Astrocyte (in vitro differentiated cells and primary cell): Measurements from ENCODE around the gene PCDHA10. TPM values are rescaled to one million over a fixed set of nuclear protein-coding genes. Genes with fewer than 3 reads are reported as not detected.
"Not testable (repeated sequence)": the region's sequence is repeated elsewhere in the genome, so short reads cannot be mapped to it uniquely, and the experiment has no call there.

Experiments
- DNase-seq: peaks from one replicate; pipeline ENCODE4 v3.0.0-alpha.2; 2010; ENCODE audit warnings: low read depth
- FAIRE-seq: peaks from 2 replicates; lab custom pipeline; 2011; peaks lifted over from hg19 to GRCh38; lab: Jason Lieb, UNC
- H2AFZ ChIP-seq: 2 replicates; pipeline ENCODE4 v1.6.0; 2012; ENCODE audit warnings: low read depth, low read length, inconsistent platforms
- H3K27ac ChIP-seq: 2 replicates; pipeline ENCODE4 v1.5.1; 2011; ENCODE audit warnings: low read depth, low read length, inconsistent platforms
- H3K27me3 ChIP-seq: 2 replicates; pipeline ENCODE4 v1.6.0; 2011; ENCODE audit warnings: low read length, inconsistent platforms; ENCODE audit not compliant: insufficient read depth
- H3K36me3 ChIP-seq: 2 replicates; pipeline ENCODE4 v1.5.1; 2011; ENCODE audit warnings: low read length, inconsistent platforms; ENCODE audit not compliant: insufficient read depth
- H3K4me1 ChIP-seq: 2 replicates; pipeline ENCODE4 v1.5.1; 2011; ENCODE audit warnings: low read length, inconsistent platforms; ENCODE audit not compliant: insufficient read depth
- H3K4me2 ChIP-seq: 2 replicates; pipeline ENCODE4 v1.6.0; 2012; ENCODE audit warnings: low read length, inconsistent platforms
- H3K4me3 ChIP-seq: 2 replicates; pipeline ENCODE4 v1.5.1; 2011; ENCODE audit warnings: low read depth, mild to moderate bottlenecking, low read length, inconsistent platforms; ENCODE audit not compliant: insufficient read depth
- H3K79me2 ChIP-seq: 2 replicates; pipeline ENCODE4 v1.6.0; 2012; ENCODE audit warnings: mild to moderate bottlenecking, low read length, inconsistent platforms; ENCODE audit not compliant: insufficient read depth
- H3K9ac ChIP-seq: 2 replicates; pipeline ENCODE4 v1.6.0; 2012; ENCODE audit warnings: mild to moderate bottlenecking, low read length, inconsistent platforms
- H3K9me3 ChIP-seq: 2 replicates; pipeline ENCODE4 v1.5.1; 2012; ENCODE audit warnings: low read depth, mild to moderate bottlenecking, low read length, inconsistent platforms; ENCODE audit not compliant: insufficient read depth
- H4K20me1 ChIP-seq: 2 replicates; pipeline ENCODE4 v1.6.0; 2012; ENCODE audit warnings: low read length, inconsistent platforms; ENCODE audit not compliant: insufficient read depth
- H3K27ac Mint-ChIP-seq: one replicate; pipeline ENCODE4 v1.8.0; 2021; ENCODE audit warnings: mild to moderate bottlenecking, mixed read lengths; ENCODE audit not compliant: unreplicated experiment
- H3K27me3 Mint-ChIP-seq: one replicate; pipeline ENCODE4 v1.8.0; 2021; ENCODE audit warnings: low read depth, mixed read lengths; ENCODE audit not compliant: unreplicated experiment
- H3K36me3 Mint-ChIP-seq: one replicate; pipeline ENCODE4 v1.8.0; 2021; ENCODE audit warnings: low read depth, mixed read lengths; ENCODE audit not compliant: unreplicated experiment
- H3K4me1 Mint-ChIP-seq: one replicate; pipeline ENCODE4 v1.8.0; 2021; ENCODE audit warnings: low read depth, mixed read lengths; ENCODE audit not compliant: unreplicated experiment
- H3K4me3 Mint-ChIP-seq: one replicate; pipeline ENCODE4 v1.8.0; 2021; ENCODE audit warnings: mild to moderate bottlenecking, moderate library complexity, mixed read lengths; ENCODE audit not compliant: unreplicated experiment
- H3K9me3 Mint-ChIP-seq: one replicate; pipeline ENCODE4 v1.8.0; 2021; ENCODE audit warnings: mild to moderate bottlenecking, mixed read lengths; ENCODE audit not compliant: unreplicated experiment
- EZH2 ChIP-seq: IDR thresholded peaks from 2 replicates; pipeline ENCODE4 v1.6.1; 2012; ENCODE audit warnings: mild to moderate bottlenecking, low read length, inconsistent platforms; ENCODE audit not compliant: insufficient read depth
- total RNA-seq: library from RNA; stranded (reverse); gene quantifications from 2 replicates; pipeline ENCODE4 v1.2.1, GENCODE V29; 2021
- TF ChIP-seq, protein P1 (sequence below): IDR thresholded peaks from 2 replicates; pipeline ENCODE4 v1.5.1; 2011; ENCODE audit warnings: low read depth, mild to moderate bottlenecking, inconsistent platforms, low read length, moderate library complexity; ENCODE audit not compliant: insufficient read depth

PCDHA10 gene
- total RNA-seq, 1 donor from 2014 or later, result 16.0 TPM

DNA sequence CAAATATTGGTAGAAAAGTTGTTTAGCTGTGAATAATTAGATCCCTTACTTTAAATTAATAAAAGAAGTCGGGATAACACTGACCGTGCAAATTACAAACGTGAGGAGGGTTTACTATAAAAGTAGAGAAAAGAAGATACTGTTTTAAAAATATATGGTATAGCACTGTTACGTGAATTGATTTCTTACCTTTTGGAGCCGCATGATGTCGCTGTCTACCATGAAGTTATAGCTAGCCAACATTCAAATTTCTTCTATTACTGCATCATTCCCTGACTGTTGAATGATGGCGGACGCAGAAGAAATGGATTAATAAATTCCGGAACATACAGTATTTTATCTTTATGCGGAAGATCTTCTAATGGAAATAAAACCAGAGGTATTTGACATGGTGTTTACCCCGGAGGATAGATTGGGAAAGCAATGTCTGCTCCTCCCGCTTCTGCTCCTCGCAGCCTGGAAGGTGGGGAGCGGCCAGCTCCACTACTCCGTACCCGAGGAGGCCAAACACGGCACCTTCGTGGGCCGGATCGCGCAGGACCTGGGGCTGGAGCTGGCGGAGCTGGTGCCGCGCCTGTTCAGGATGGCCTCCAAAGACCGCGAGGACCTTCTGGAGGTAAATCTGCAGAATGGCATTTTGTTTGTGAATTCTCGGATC, 27.9 kb upstream of the PCDHA10 start, which contains the start of gene PCDHA6:
Gene PCDHA6, plus strand, starts transcription at position 257 of the 658 bp plus-strand sequence. Its CDS starts 132 bp downstream, at position 389.
- Histone ChIP-seq H3K4me3 (no peak within 1 kb of the TSS), H3K27ac (no peak within 1 kb of the TSS), H3K79me2 (no peaks in the 10 kb centered on the region), H3K9me3 (peaks cover 10% of the 10 kb centered on the region), H3K9ac (no peak within 1 kb of the TSS), H4K20me1 (no peaks in the 10 kb centered on the region), H3K4me2 (no peak within 1 kb of the TSS), H3K27me3 (no peaks in the 10 kb centered on the region), H2AFZ (no peak within 1 kb of the TSS), H3K36me3 (no peaks in the 10 kb centered on the region), H3K4me1 (no peaks in the 10 kb centered on the region)
- Mint-ChIP-seq H3K9me3 (peaks cover 6% of the 10 kb centered on the region), H3K36me3 (peaks cover 15% of the 10 kb centered on the region), H3K27ac (no peak within 1 kb of the TSS), H3K4me1 (no peaks in the 10 kb centered on the region), H3K4me3 (peak within 1 kb of the TSS; percentile 74), H3K27me3 (no peaks in the 10 kb centered on the region)
- no peak for FAIRE-seq
- no peak for DNase-seq
- TF ChIP-seq, protein P1, sequence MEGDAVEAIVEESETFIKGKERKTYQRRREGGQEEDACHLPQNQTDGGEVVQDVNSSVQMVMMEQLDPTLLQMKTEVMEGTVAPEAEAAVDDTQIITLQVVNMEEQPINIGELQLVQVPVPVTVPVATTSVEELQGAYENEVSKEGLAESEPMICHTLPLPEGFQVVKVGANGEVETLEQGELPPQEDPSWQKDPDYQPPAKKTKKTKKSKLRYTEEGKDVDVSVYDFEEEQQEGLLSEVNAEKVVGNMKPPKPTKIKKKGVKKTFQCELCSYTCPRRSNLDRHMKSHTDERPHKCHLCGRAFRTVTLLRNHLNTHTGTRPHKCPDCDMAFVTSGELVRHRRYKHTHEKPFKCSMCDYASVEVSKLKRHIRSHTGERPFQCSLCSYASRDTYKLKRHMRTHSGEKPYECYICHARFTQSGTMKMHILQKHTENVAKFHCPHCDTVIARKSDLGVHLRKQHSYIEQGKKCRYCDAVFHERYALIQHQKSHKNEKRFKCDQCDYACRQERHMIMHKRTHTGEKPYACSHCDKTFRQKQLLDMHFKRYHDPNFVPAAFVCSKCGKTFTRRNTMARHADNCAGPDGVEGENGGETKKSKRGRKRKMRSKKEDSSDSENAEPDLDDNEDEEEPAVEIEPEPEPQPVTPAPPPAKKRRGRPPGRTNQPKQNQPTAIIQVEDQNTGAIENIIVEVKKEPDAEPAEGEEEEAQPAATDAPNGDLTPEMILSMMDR, result no peak
- no peak for TF ChIP-seq EZH2

DNA sequence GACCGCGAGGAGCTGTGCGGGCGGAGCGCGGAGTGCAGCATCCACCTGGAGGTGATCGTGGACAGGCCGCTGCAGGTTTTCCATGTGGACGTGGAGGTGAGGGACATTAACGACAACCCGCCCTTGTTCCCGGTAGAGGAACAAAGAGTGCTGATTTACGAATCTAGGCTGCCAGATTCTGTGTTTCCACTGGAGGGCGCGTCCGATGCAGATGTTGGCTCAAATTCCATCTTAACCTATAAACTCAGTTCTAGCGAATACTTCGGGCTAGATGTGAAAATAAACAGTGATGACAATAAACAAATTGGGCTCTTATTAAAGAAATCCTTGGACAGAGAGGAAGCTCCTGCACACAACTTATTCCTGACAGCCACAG, 27.3 kb upstream of the PCDHA10 start:
- Mint-ChIP-seq H3K27me3 (no peaks in the 10 kb centered on the region), H3K9me3 (peaks cover 6% of the 10 kb centered on the region), H3K27ac (no peak overlapping the region), H3K36me3 (peaks cover 14% of the 10 kb centered on the region), H3K4me1 (no peaks in the 10 kb centered on the region), H3K4me3 (peak overlapping the region; percentile 64)
- peaks cover 9% of the 10 kb centered on the region for H3K9me3 ChIP-seq
- no peak overlapping the region for H3K27ac ChIP-seq
- no peaks in the 10 kb centered on the region for H3K4me1 ChIP-seq
- no peak for DNase-seq
- no peak overlapping the region for H2AFZ ChIP-seq
- no peaks in the 10 kb centered on the region for H3K36me3 ChIP-seq
- FAIRE-seq, result no peak
- H3K79me2 ChIP-seq, result no peaks in the 10 kb centered on the region
- H3K4me2 ChIP-seq, result no peak overlapping the region
- TF ChIP-seq EZH2, result no peak
- TF ChIP-seq, protein P1, result no peak
- H4K20me1 ChIP-seq, result no peaks in the 10 kb centered on the region
- no peaks in the 10 kb centered on the region for H3K27me3 ChIP-seq
- H3K9ac ChIP-seq, result no peak overlapping the region
- H3K4me3 ChIP-seq, result no peak overlapping the region

DNA sequence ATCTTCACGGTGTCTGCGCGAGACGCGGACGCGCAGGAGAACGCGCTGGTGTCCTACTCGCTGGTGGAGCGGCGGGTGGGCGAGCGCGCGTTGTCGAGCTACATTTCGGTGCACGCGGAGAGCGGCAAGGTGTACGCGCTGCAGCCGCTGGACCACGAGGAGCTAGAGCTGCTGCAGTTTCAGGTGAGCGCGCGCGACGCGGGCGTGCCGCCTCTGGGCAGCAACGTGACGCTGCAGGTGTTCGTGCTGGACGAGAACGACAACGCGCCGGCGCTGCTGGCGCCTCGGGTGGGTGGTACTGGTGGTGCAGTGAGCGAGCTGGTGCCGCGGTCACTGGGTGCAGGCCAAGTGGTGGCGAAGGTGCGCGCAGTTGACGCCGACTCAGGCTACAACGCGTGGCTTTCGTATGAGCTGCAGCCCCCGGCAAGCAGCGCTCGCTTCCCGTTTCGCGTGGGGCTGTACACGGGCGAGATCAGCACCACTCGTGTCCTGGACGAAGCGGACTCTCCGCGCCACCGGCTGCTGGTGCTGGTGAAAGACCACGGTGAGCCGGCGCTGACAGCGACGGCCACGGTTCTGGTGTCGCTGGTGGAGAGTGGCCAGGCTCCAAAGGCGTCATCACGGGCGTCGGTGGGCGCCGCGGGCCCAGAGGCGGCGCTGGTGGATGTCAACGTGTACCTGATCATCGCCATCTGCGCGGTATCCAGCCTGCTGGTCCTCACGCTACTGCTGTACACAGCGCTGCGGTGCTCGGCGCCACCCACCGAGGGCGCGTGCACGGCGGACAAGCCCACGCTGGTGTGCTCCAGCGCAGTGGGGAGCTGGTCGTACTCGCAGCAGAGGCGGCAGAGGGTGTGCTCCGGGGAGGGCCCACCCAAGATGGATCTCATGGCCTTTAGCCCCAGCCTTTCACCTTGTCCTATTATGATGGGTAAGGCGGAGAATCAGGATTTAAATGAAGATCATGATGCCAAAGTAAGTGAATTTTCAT, 25.9 kb upstream of the PCDHA10 start:
- not testable (repeated sequence) for H3K27ac Mint-ChIP-seq, H3K4me3 ChIP-seq, H4K20me1 ChIP-seq, H3K27ac ChIP-seq, H3K4me3 Mint-ChIP-seq, H3K27me3 Mint-ChIP-seq, H3K9ac ChIP-seq, H3K36me3 ChIP-seq, H3K27me3 ChIP-seq, DNase-seq, H3K4me1 ChIP-seq, H3K9me3 ChIP-seq, FAIRE-seq, H3K4me2 ChIP-seq, H3K79me2 ChIP-seq, H3K4me1 Mint-ChIP-seq, H2AFZ ChIP-seq
- Mint-ChIP-seq H3K9me3 (peaks cover 11% of the 10 kb centered on the region), H3K36me3 (peaks cover 18% of the 10 kb centered on the region)
